Fibroblast of the conjunctiva (primary cell): ENCODE data around the gene GCHFR.

Experiments
- DNase-seq: peaks from one replicate; pipeline ENCODE4 v3.0.0-alpha.2; 2010; ENCODE audit warnings: low read depth

GCHFR gene

GRCh38 chr15:40754883-40755811 is 8.7 kb upstream of the GCHFR start, which contains the start of gene RMDN3:
Gene RMDN3, minus strand, starts transcription at chr15:40755254. Its CDS starts 471 bp downstream, at chr15:40754783.
- peak; percentile 68 for DNase-seq

- no peak for DNase-seq
These were observed 8.1 kb upstream of the GCHFR start for GRCh38 chr15:40755812-40756208.

- no peak for DNase-seq
These were observed 6.9 kb upstream of the GCHFR start for GRCh38 chr15:40756938-40757337.

DNA sequence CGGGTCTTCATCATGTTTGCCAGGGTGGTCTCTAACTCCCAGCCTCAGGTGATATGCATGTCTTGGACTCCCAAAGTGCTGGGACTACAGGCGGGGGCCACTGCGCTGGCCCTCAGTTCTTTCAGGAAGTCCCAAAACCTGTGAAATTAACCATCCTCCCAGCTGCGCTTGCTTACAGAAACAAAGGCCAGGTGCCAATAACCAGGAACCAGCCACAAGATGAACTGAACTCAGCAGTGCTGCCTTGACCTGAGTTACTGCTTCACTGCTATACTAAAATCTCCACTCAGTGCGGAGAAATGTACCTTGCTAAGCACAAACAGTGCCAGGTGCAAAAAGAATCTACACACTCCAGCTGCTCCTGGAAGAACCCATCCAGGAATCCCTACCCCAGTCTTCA is 3.9 kb upstream of the GCHFR start:
- no peak for DNase-seq

DNA sequence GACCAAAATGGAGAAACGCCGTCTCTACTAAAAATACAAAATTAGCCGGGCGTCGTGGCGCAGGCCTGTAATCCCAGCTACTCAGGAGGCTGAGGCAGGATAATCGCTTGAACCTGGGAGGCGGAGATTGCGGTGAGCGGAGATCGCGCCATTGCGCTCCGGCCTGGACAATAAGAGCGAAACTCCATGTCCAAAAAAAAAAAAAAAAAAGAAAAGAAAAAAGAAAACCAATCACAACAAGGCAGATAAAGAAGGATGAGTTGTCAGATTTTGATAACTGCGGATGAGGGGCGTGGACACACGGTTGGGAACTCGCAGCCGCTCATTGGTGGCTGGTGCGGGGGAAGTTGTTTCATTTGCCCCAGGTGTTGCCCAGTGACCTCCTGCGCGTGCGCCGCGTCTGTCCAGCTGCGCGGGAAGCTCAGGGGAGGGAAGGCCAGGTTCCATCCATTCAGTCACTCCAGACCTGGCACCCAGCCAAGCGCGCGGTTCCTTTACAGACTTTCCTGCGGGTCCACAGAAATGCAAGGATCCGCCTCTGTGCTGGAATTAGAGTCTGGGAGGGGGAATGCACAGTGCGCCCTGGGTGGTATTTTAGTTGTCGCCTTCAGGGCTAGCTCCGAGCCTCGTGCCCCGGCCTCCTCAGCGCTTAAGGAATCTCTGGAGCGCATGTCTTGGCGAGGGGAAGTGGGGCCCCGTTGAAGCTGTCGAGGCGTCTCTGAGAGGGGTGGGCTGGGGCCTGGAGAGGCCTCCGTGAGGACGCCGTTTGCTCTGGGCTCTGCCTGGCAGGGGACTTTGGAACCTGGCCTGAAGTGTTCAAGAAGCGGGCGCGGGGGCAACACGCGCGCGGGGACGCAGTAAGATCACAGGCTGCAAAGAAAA is 708 bp upstream of the GCHFR start:
- no peak for DNase-seq

DNA sequence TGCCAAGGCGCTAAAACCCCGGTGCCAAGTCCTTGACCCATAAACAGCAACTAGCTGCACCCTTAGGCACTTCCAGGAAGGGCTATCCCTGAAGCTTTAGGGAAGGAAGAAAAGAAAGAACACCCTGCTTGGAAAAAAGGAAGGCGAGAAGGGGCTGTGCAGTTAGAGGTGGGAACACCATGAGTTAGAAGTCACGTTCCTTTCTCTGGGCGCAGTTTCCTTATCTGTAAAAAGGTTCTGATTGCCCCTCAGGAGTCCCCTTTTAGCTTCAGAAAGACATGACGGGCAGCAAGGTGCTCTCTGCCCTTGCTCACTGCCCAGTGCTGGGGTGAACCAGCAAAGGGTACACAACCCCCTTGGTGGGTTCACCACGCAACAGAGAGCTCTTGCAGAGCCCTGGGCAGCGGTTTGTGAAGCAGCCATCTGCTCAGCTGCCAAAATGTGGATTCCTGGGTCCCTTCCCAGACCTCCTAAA is 798 bp downstream of the GCHFR start:
- DNase-seq = no peak

DNA sequence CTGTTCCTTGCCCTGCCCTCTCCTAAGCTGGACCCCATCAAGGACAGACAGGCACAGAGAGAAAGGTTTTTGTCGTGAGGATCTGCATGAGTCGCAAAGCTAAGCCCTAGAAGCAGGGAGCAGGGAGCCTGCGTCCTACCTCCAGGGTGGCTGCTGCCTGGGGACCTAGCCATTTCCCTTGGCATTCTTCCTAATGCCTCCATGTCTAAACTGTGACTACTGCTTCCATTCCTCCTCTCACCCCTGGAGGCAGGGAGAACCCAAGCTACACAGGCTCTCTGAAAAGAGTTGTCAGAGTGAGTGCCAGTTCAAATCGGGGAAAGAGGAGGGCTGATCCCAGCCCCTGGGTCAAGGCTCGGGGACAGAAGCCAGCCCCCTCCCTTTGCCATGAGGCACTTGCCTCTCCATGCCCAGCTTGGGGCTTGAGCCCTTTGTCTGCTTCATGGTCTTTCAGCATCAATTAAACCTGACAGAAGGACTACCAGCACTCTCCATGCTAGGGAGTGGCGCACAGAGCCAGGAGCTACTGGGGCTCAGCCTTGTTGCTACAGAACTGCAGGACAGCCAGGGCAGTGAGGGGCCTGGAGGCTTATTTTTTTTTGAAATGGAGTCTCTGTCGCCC is 2.4 kb downstream of the GCHFR start:
- DNase-seq = no peak

DNA sequence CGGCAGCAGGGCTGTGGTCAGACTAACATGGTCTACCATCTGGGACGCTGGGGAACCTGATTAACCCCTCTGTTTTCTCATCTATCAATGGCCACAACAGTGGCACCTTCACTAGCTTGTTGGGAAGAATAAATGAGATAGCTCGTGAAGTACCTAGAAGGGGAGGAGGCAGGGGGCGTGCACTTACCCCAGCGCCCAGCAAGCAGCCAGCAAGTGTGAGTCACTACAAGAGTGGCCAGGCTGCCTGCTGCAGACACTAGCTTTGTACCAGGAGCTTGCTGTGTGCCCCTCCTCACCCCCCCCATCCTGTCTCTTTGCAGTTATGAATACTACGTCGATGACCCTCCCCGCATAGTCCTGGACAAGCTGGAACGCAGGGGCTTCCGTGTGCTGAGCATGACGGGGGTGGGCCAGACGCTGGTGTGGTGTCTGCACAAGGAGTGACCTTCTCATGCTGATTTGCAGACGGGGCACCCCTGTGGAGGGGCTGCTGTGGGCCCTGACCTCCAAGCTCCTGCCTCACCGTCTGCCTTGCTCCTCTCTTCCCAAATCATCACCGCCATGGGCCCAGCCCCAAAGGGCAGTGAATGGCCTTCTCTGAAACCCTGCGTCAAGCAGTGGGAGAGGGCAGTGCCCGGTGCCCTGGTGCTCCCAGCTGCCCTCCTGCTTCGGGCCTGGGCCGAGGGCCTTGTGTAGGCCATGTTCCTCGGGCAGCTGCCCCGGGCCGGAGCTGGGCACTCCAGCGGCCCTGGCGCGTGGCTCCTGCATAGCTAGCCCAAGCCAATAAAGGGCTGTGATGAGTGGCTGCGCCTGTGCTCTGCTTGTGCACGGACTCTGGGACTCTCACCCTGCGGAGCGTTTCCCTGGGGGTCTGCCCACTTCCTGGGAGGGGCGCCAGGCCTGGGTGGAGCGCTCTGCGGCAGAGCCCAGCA is 3.3 kb downstream of the GCHFR start:
- no peak for DNase-seq

DNA sequence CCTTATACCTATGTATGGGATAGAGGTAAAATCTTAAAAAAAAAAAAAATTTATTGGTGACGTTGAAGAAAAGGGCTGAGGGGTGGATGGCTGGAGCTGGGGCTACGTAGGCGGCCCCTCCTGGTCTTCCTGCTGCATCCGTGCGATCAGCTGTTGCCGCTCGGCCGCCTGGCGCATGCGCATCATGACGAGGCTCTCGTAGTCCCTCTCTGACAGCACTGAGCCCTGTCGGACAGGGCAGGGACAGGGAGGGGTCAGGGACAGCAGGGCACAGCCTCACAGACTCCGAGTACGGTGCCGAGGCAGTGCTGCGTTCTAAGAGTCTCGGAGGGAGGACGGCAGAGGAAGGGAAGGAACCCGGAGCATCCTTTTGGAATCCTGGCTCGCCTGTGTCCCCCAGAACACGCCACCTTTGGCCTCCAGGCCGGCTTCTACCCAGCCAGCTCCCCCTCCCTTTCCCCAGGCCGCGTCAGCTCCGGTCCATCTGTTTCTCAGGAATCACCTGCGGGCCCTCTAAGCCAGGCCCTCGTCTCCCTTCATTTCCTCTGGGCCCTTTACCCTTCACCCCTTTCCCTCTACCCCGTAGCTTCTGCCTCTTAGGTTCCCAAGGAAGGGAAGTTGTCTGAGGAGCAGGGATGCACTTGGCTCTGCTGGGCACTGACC is 4.1 kb downstream of the GCHFR start:
- no peak for DNase-seq

DNA sequence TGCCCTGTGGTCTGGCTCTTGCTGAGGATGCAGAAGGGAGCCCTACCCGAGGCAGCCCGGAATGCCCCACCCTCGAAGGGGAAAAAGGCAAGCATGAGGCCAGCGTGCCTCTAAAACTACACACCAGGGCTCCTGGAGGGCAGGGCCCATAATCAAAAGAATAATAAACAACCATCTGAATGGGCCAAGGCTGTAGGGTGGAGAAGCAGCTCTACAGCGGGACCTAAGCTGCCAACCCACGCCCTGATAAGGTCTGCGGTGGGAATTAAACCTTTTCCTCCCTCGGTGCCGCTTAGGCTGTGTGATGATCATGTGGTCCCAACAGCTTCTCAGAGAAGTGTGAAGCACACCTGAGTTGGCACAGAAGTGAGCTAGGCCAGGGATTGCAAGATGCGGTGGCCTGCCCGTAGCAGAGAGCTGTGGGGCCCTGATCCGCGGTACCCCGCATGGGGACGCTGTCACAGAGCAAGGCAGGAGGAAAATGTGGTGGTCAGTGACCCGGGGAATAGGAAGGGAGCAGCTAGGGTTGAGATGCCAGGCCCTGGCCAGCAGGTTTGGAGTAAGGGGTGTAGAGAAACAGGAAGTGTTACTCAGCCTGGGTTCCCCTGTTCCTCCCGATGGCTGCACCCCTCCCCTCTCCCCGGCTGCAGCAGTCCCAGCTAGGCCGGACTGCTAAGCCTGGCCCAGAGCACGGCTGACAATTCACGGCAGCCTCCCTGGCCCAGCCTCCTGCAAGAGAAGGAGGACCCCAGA is 4.8 kb downstream of the GCHFR start:
- DNase-seq = no peak

- DNase-seq = no peak
These were observed 5.6 kb downstream of the GCHFR start, which contains the start of gene C15orf62 for GRCh38 chr15:40769274-40770146. Gene C15orf62, plus strand, starts transcription at chr15:40769980. Its CDS starts 516 bp downstream, at chr15:40770496.

DNA sequence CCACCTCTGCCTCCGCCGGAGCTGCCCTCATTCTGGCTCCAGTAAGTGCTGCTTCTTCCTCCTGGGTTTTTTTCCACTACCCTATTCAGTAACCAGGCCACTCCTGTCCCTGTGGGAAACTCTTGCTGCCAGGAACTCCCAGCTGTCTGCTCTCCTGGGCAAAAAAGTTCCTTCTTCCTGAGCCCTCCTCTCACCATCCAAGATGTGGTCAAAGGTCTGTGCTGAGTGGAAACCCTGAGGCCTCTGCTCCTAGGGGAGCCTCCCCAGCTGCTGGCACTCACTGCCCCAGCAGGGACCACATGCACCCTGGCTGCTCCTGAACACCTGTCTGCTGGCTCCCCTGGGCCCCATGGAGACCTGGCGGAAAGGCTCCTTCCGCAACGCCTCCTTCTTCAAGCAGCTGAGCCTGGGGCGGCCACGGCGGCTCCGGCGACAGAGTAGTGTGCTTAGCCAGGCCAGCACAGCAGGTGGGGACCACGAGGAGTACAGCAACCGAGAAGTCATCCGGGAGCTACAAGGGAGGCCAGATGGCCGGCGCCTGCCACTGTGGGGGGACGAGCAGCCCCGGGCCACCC is 6.4 kb downstream of the GCHFR start:
- DNase-seq = no peak

DNA sequence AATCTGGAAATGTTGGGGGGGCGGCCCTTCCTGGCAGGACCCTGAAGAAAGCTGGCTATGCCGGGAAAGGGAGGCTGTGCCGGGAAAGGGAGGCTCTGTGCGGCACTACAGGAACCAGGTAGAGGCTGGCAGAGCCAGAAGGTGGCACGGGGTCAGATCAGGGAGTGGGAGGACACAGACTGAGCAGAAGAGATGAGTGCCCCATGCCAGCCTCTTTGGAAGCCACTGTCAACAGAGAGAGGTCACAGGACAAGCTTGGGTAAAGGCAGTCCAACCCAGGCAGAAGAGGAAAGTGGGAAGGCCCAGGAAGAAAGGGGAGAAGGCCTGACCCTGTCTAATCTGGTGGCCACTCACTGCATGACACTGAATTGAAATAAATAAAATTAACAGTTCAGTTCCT is 7.4 kb downstream of the GCHFR start:
- DNase-seq = no peak

DNA sequence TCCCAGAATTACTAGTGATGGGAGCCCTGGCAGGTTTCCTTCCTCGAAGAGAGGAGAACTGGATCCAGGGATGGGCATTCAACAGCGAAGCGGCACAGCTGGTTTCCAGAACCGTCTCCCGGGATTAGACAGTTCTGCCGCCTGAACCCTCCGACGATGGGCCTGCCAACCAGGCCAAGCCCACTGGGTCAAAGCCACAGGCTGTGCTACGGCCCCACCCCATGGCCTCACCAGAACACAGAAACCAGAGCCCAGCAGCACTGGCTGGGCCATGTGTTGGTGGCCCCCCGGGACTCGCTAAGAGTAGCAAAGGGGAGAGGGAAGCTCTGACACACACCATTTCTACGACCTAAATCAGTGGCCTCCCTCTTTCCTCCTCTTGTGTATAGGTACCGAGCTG is 8.1 kb downstream of the GCHFR start:
- no peak for DNase-seq

GRCh38 chr15:40773496-40773895 is 9.6 kb downstream of the GCHFR start:
- DNase-seq = no peak

- no peak for DNase-seq
These were observed 10.0 kb downstream of the GCHFR start for GRCh38 chr15:40773902-40774301.

DNA sequence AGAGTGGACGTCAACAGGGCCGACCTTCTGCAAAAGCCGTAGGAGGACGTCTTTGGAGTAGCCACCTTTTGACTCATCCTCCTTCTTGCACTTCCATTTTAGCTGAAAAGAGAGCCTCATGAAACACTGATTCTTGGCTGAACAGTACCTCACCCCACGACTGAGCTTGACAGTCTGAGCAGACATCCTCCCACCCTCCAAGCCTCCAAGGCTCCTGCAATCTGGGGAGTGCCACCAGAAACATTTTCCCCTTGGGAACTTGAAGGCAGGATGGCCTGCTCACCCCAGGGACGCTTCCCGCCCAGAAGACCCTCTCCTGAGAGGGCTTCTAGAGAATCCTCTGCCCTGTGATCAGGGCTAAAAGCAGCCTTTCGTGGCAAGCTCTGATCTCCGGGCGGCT is 11.1 kb downstream of the GCHFR start:
- no peak for DNase-seq
